K562 (cell line): Measurements from ENCODE around the gene CEMIP. TPM values are rescaled to one million over a fixed set of nuclear protein-coding genes. Genes with fewer than 3 reads are reported as not detected.

ENCODE experiments used
- ATAC-seq: fragments of 200-7000 bp; cut with Tn5 transposase; 3 replicates; pipeline ENCODE4 v1.9.1; 2020; ENCODE audit warnings: moderate library complexity
- BruUV-seq: library from RNA; stranded (reverse); fragments of 400-500 nt; replicated peaks from 2 replicates; lab custom pipeline; 2021; lab: Mats Ljungman, UMichigan
- CTCF ChIA-PET: fragments of 300-600 bp; formaldehyde crosslinking; extraction: SDS; loops from one replicate; lab custom pipeline; 2021; ENCODE audit warnings: low intra/inter-chr PET ratio; lab: Yijun Ruan, JAX
- POLR2A ChIA-PET: fragments of 300-600, 350-650 bp; sonication (Branson Sonifier 250); formaldehyde crosslinking; extraction: SDS; loops from one replicate; lab custom pipeline; 2021; ENCODE audit warnings: antibody characterized with exemption, inconsistent platforms; lab: Yijun Ruan, JAX
- DNase-seq, 4 experiments: peaks; one replicate each; pipeline versions ENCODE4 v3.0.0 to v3.0.0-alpha.2; 2011 to 2018; ENCODE audit warnings: low spot score in 3 of 4, mixed read lengths in 3 of 4; ENCODE audit errors: extremely low read depth in 1 of 4
- FAIRE-seq: peaks from 2 replicates; lab custom pipeline; 2011; peaks lifted over from hg19 to GRCh38; lab: Jason Lieb, UNC
- H2AFZ ChIP-seq: 2 replicates; pipeline ENCODE4 v1.6.0; 2011; ENCODE audit warnings: low read depth, low read length, control low read depth, inconsistent platforms
- H3K27ac ChIP-seq: fragments of 200-600 bp; 3 replicates; pipeline ENCODE4 v1.8.0; 2011; ENCODE audit warnings: low read depth, mild to moderate bottlenecking, control low read depth, inconsistent platforms, low read length, moderate library complexity, mixed read lengths; ENCODE audit errors: extremely low read depth
- H3K27me3 ChIP-seq, 2 experiments: fragments of 300-600 bp in 1 of 2; 2 replicates in 1 of 2; 3 replicates in 1 of 2; pipeline versions ENCODE4 v1.6.0 to v1.8.0; 2011; ENCODE audit warnings: inconsistent platforms in 2 of 2, low read length in 2 of 2, mild to moderate bottlenecking in 1 of 2, mixed read lengths in 1 of 2, moderate library complexity in 1 of 2; ENCODE audit not compliant: control insufficient read depth in 2 of 2, insufficient read depth in 2 of 2
- H3K36me3 ChIP-seq: fragments of 300-600 bp; 3 replicates; pipeline ENCODE4 v1.8.0; 2011; ENCODE audit warnings: mild to moderate bottlenecking, low read length, inconsistent platforms; ENCODE audit not compliant: control insufficient read depth, insufficient read depth
- H3K4me1 ChIP-seq, 2 experiments: fragments of 200-600 bp in 1 of 2; replicated peaks in 1 of 2; 2 replicates in 1 of 2; 3 replicates in 1 of 2; pipeline versions ENCODE4 v1.5.1 to v1.8.0; 2011; ENCODE audit warnings: inconsistent platforms in 2 of 2, low read length in 2 of 2, mild to moderate bottlenecking in 1 of 2, mixed read lengths in 1 of 2, moderate library complexity in 1 of 2; ENCODE audit not compliant: control insufficient read depth in 2 of 2, insufficient read depth in 2 of 2
- H3K4me2 ChIP-seq: 2 replicates; pipeline ENCODE4 v1.6.1; 2011; ENCODE audit warnings: low read length, control low read depth, inconsistent platforms, mixed read lengths; ENCODE audit not compliant: insufficient read depth
- H3K4me3 ChIP-seq: fragments of 200-600 bp; sonication (generic), shearing (Covaris generic); 2 replicates; pipeline ENCODE4 v1.5.1; 2016; ENCODE audit warnings: control low read depth, inconsistent platforms
- H3K79me2 ChIP-seq: fragments of 200-600 bp; 3 replicates; pipeline ENCODE4 v1.8.0; 2011; ENCODE audit warnings: low read length, inconsistent platforms; ENCODE audit not compliant: control insufficient read depth, insufficient read depth
- H3K9ac ChIP-seq, 2 experiments: 2 replicates each; pipeline versions ENCODE4 v1.6.0 to v1.6.1; 2011; ENCODE audit warnings: low read depth in 2 of 2, low read length in 2 of 2, control low read depth in 1 of 2, inconsistent platforms in 1 of 2, mild to moderate bottlenecking in 1 of 2, mixed read lengths in 1 of 2; ENCODE audit not compliant: insufficient read depth in 1 of 2
- H3K9me1 ChIP-seq: one replicate; pipeline ENCODE4 v1.6.0; 2011; ENCODE audit warnings: inconsistent platforms, mild to moderate bottlenecking, low read length, moderate library complexity; ENCODE audit not compliant: control insufficient read depth, insufficient read depth
- H3K9me3 ChIP-seq: replicated peaks from 2 replicates; pipeline ENCODE4 v1.5.1; 2011; ENCODE audit warnings: low read depth, low read length, inconsistent platforms; ENCODE audit not compliant: control insufficient read depth, insufficient read depth
- H4K20me1 ChIP-seq: replicated peaks from 2 replicates; pipeline ENCODE4 v1.6.1; 2011; ENCODE audit warnings: low read length, inconsistent platforms, mixed read lengths; ENCODE audit not compliant: control insufficient read depth, insufficient read depth
- CXXC5 ChIP-seq: fragments of 250-450 bp; sonication (Bioruptor Pico); IDR thresholded peaks from 2 replicates; pipeline ENCODE4 v1.8.0; 2022; ENCODE audit warnings: inconsistent platforms, mild to moderate bottlenecking, moderate library complexity
- HNRNPLL ChIP-seq: fragments of 200-400 bp; formaldehyde crosslinking; IDR thresholded peaks from 2 replicates; pipeline ENCODE4 v1.6.1; 2017; ENCODE audit warnings: low read length, low read depth, mild to moderate bottlenecking; ENCODE audit not compliant: poor library complexity, severe bottlenecking
- MLX ChIP-seq, 2 experiments: fragments of 450-650 bp in 1 of 2; sonication (generic) in 1 of 2; formaldehyde crosslinking; conservative IDR thresholded peaks; 2 replicates each; pipeline versions ENCODE4 v1.4.0 to v1.8.1; 2020 to 2022; ENCODE audit warnings: mild to moderate bottlenecking in 1 of 2, missing genetic modification reagents in 1 of 2
- XRCC5 ChIP-seq: fragments of 200-400 bp; formaldehyde crosslinking; IDR thresholded peaks from 2 replicates; pipeline ENCODE4 v1.6.1; 2017; ENCODE audit warnings: low read depth, mild to moderate bottlenecking, low read length
- ZKSCAN8 ChIP-seq: fragments of 200-800 bp; sonication (Bioruptor generic); IDR thresholded peaks from 2 replicates; pipeline ENCODE4 v1.6.1; 2016; ENCODE audit warnings: missing genetic modification characterization, missing compliant biosample characterization
- ZNF253 ChIP-seq: fragments of 250-450 bp; sonication (Bioruptor Pico); conservative IDR thresholded peaks from 2 replicates; pipeline ENCODE4 v1.6.1; 2021; ENCODE audit warnings: mild to moderate bottlenecking
- ZNF263 ChIP-seq: sonication (generic); formaldehyde crosslinking; IDR thresholded peaks from 2 replicates; pipeline ENCODE4 v1.8.0; 2022; ENCODE audit warnings: mild to moderate bottlenecking, missing genetic modification reagents, borderline replicate concordance
- ZNF311 ChIP-seq: fragments of 250-450 bp; sonication (Bioruptor Pico); IDR thresholded peaks from 2 replicates; pipeline ENCODE4 v1.4.0; 2020; ENCODE audit warnings: mild to moderate bottlenecking, moderate library complexity
- ZNF780A ChIP-seq: fragments of 250-450 bp; sonication (Bioruptor Pico); IDR thresholded peaks from 2 replicates; pipeline ENCODE4 v1.5.0; 2021; ENCODE audit warnings: mild to moderate bottlenecking
- ZZZ3 ChIP-seq: fragments of 450-650 bp; IDR thresholded peaks from 2 replicates; pipeline ENCODE4 v1.6.1; 2016; ENCODE audit warnings: antibody characterized with exemption, mild to moderate bottlenecking, moderate library complexity
- WGBS: fragments of 100-300 bp; shearing (Covaris generic); methylation state at CpG from one replicate; pipeline ENCODE4 v1.1.6; 2016; ENCODE audit warnings: low coverage, mixed read lengths; ENCODE audit not compliant: insufficient coverage; ENCODE audit errors: missing lambda C conversion rate; 5-methylcytosine and 5-hydroxymethylcytosine counted together
- in situ Hi-C: fragments of 300-500 bp; cut with MboI; formaldehyde crosslinking; loops from 4 replicates; pipeline ENCODE4 v1.15.0; 2018; ENCODE audit warnings: inconsistent platforms, mixed read lengths
- intact Hi-C: fragments of 100-400 bp; cut with micrococcal nuclease; formaldehyde crosslinking; loops from 2 replicates; pipeline ENCODE4 v1.14.2; 2022
- polyA plus RNA-seq, 8 experiments: library from polyadenylated mRNA; depleted of rRNA in 4 of 8; stranded (reverse) in 5 of 8; unstranded in 3 of 8; fragments of >200 nt; fragmentation: Nextera tagmentation in 2 of 8; fragmentation: Illumina TruSeq in 1 of 8; extraction: Ambion mirVana in 2 of 8; extraction: Trizol in 1 of 8; gene quantifications; 2 replicates each; pipeline versions ENCODE4 v1.2.1 to v1.2.3, GENCODE V29; 2011 to 2014; ENCODE audit warnings: inconsistent platforms in 1 of 8, missing spikeins in 1 of 8
- total RNA-seq, 7 experiments: library from RNA; depleted of rRNA in 6 of 7; stranded (reverse); fragments of >200 nt in 6 of 7; fragmentation: Illumina TruSeq in 2 of 7; extraction: Trizol in 2 of 7; gene quantifications; 2 replicates each; pipeline versions ENCODE4 v1.2.1 to v1.2.3, GENCODE V29; 2011 to 2021; ENCODE audit warnings: low replicate concordance in 1 of 7
- TF ChIP-seq, protein P1 (sequence below): sonication (generic); formaldehyde crosslinking; IDR thresholded peaks from 2 replicates; pipeline ENCODE4 v1.8.0; 2022; ENCODE audit warnings: mild to moderate bottlenecking, missing genetic modification reagents
- TF ChIP-seq, protein P2 (sequence below): conservative IDR thresholded peaks from 2 replicates; pipeline ENCODE4 v1.6.1; 2011; ENCODE audit warnings: low read depth, mild to moderate bottlenecking, low read length; ENCODE audit not compliant: control insufficient read depth
- TF ChIP-seq, protein P3 (sequence below): IDR thresholded peaks from 2 replicates; pipeline ENCODE4 v1.6.1; 2014; ENCODE audit warnings: antibody characterized with exemption
- TF ChIP-seq, protein P4 (sequence below): fragments of 250-450 bp; sonication (Bioruptor Pico); IDR thresholded peaks from 2 replicates; pipeline ENCODE4 v1.4.0; 2020; ENCODE audit warnings: borderline replicate concordance
- TF ChIP-seq, protein P5 (sequence below): fragments of 450-650 bp; IDR thresholded peaks from 2 replicates; pipeline ENCODE4 v1.6.1; 2016

CEMIP gene
- total and polyA plus RNA-seq, 9 of the 15 experiments (the other 6 are each of a cell fraction or from before 2014, with no cell fraction given) = 0.33 TPM; not detected in 8

- no peak for ATAC-seq
- Histone ChIP-seq H3K4me3 (no peak overlapping the region), H3K4me1 (no peaks in the 10 kb centered on the region), H2AFZ (no peak overlapping the region), H3K27ac (no peak overlapping the region), H3K9me3 (no peaks in the 10 kb centered on the region), H4K20me1 (0 out of 2 replicates have a peak, but pooled peaks cover 2% of the 10 kb centered on the region), H3K27me3 (peaks cover 11 to 34% of the 10 kb centered on the region in 2 experiments), H3K9me1 (peaks cover 3% of the 10 kb centered on the region), H3K36me3 (no peaks in the 10 kb centered on the region), H3K79me2 (no peaks in the 10 kb centered on the region), H3K9ac (no peak overlapping the region), H3K4me2 (no peak overlapping the region)
- no peak for DNase-seq
- intact Hi-C loops = no loop called here
- FAIRE-seq = no peak
- no peak for TF ChIP-seq XRCC5
- TF ChIP-seq, protein P1, sequence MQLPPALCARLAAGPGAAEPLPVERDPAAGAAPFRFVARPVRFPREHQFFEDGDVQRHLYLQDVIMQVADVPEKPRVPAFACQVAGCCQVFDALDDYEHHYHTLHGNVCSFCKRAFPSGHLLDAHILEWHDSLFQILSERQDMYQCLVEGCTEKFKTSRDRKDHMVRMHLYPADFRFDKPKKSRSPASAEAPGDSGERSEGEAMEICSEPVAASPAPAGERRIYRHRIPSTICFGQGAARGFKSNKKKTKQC = no peak
- no peak for TF ChIP-seq ZNF253
- no peak for TF ChIP-seq CXXC5 (CRISPR knock-in tag)
- TF ChIP-seq, protein P2, sequence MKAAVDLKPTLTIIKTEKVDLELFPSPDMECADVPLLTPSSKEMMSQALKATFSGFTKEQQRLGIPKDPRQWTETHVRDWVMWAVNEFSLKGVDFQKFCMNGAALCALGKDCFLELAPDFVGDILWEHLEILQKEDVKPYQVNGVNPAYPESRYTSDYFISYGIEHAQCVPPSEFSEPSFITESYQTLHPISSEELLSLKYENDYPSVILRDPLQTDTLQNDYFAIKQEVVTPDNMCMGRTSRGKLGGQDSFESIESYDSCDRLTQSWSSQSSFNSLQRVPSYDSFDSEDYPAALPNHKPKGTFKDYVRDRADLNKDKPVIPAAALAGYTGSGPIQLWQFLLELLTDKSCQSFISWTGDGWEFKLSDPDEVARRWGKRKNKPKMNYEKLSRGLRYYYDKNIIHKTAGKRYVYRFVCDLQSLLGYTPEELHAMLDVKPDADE = no peak
- no peak for TF ChIP-seq HNRNPLL
- TF ChIP-seq ZKSCAN8 = no peak
- TF ChIP-seq, protein P3, sequence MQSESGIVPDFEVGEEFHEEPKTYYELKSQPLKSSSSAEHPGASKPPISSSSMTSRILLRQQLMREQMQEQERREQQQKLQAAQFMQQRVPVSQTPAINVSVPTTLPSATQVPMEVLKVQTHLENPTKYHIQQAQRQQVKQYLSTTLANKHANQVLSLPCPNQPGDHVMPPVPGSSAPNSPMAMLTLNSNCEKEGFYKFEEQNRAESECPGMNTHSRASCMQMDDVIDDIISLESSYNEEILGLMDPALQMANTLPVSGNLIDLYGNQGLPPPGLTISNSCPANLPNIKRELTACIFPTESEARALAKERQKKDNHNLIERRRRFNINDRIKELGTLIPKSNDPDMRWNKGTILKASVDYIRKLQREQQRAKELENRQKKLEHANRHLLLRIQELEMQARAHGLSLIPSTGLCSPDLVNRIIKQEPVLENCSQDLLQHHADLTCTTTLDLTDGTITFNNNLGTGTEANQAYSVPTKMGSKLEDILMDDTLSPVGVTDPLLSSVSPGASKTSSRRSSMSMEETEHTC = no peak
- no peak for TF ChIP-seq ZNF780A
- no peak for TF ChIP-seq ZNF311 (CRISPR knock-in tag)
- no peak for TF ChIP-seq ZZZ3
- TF ChIP-seq, protein P4, sequence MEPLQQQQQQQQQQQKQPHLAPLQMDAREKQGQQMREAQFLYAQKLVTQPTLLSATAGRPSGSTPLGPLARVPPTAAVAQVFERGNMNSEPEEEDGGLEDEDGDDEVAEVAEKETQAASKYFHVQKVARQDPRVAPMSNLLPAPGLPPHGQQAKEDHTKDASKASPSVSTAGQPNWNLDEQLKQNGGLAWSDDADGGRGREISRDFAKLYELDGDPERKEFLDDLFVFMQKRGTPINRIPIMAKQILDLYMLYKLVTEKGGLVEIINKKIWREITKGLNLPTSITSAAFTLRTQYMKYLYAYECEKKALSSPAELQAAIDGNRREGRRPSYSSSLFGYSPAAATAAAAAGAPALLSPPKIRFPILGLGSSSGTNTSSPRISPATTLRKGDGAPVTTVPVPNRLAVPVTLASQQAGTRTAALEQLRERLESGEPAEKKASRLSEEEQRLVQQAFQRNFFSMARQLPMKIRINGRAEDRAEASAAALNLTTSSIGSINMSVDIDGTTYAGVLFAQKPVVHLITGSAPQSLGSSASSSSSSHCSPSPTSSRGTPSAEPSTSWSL (CRISPR knock-in tag) = no peak
- TF ChIP-seq, protein P5, sequence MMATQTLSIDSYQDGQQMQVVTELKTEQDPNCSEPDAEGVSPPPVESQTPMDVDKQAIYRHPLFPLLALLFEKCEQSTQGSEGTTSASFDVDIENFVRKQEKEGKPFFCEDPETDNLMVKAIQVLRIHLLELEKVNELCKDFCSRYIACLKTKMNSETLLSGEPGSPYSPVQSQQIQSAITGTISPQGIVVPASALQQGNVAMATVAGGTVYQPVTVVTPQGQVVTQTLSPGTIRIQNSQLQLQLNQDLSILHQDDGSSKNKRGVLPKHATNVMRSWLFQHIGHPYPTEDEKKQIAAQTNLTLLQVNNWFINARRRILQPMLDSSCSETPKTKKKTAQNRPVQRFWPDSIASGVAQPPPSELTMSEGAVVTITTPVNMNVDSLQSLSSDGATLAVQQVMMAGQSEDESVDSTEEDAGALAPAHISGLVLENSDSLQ = no peak
- no peak for TF ChIP-seq ZNF263 (CRISPR knock-in tag)
- TF ChIP-seq MLX (CRISPR knock-in tag; conservative IDR thresholded peaks at IDR 0.05) = no peak
- in situ Hi-C loops = no loop called here
- POLR2A ChIA-PET = interaction anchor here (0.6 to 1.2 kb wide), 4 partner anchors 9 to 29 kb away, joined by 3 read pairs; no protein-coding TSS in a partner anchor
- CTCF ChIA-PET = no interaction called here
- WGBS = 0% methylated on average over 4 of the region's 4 CpGs
- BruUV-seq = no TSS peak
Observed at GRCh38 chr15:80864666-80865065, 85.5 kb downstream of the CEMIP start.
